GM18520 (cell line): Measurements from ENCODE around the gene SPHKAP.
"Not testable (repeated sequence)": the region's sequence is repeated elsewhere in the genome, so short reads cannot be mapped to it uniquely, and the experiment has no call there.

Experiments used
- ATAC-seq: cut with Tn5 transposase; IDR thresholded peaks from one replicate; pipeline ENCODE4 v1.9.1; 2021; ENCODE audit not compliant: unreplicated experiment

SPHKAP gene

DNA sequence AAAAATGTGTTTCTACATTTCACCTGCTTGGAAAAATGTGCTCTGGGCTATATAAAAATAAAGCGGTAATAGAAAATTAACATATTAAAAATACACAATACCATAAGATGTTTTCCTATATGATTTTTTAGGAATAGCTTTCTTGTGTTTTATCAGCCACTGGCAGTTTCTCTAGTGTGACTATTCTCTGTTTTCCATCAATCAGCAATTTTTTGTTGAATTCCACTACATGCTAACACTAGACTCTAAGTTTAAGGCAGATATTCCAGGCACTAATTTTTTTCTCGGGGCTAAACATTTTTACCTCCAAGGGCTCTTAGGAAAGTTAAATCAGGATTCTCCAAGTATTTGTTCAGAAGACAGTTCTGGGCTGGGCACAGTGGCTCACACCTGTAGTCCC is 140.5 kb downstream of the SPHKAP start:
- ATAC-seq = no peak

DNA sequence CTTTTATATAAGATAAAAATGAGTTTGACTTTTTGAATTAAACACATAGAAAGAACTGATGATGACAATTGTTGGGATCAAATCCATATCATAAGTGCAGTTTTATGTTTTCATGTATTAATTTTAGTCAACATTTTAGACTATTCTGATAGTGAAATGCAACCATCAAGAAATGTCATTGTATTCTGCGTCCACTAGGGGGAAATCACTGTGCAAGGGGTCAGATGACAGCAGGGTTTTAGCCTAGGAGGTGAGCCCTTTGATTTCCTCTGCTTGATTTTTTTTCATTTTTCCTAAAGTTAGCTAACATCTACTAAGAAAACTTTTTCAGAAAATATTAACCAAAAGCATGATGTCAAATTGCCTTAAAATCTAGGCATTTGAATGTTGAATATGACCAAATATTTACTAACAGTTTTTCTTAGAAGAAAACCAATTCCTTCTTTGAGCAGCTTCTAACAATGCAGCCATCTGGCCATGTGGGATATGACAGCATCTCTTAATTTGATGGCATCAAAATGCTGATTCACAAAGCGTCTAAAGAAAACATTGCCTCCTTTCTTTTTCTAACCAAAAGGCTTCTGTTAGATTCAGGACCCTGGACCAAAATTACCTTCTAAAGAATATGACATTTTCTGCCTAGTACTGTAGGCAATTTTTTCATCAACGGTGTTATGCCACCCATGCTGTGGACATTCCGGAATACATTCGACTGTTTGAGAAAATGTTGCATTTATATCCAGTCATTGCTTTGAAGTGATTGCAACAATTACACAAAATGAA is 141.5 kb downstream of the SPHKAP start:
- peak; percentile 83 for ATAC-seq

DNA sequence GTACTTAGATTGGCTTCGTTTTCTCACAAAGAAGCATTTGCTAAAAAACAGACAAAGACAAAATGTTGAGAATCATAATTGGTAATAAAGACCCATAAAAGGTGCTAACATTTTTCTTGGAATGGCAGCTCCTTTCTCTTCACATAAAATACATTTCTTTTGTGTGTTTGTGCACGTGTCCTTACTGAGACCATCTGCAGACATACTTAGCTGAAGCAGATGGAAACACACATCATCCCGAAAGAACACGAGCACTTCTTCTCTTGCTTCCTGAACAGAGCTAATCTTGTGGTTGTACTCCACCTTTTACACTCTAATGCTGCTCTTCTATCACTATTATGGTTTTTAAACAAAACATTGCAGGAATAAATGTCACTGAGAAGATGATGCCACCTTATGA is 142.5 kb downstream of the SPHKAP start:
- no peak for ATAC-seq

DNA sequence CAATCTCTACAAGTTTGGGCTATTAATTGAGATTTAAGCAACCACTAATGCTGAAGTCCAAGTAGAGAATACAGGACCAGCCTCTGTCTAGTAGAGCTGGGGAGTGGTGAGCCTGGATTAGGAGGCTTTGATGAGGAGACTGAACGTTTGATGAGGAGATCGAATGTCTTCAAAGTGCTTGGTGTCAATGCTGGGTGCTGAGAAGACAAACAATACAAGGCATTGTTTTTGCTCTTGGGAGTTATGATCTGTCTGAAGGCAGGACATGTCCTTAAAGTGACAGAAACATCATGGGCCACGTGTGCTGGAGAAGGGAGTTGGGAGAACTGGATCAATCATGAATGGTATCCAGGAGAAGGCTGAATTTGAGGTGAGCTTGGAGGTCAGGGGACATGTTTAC is 143.6 kb downstream of the SPHKAP start:
- no peak for ATAC-seq

DNA sequence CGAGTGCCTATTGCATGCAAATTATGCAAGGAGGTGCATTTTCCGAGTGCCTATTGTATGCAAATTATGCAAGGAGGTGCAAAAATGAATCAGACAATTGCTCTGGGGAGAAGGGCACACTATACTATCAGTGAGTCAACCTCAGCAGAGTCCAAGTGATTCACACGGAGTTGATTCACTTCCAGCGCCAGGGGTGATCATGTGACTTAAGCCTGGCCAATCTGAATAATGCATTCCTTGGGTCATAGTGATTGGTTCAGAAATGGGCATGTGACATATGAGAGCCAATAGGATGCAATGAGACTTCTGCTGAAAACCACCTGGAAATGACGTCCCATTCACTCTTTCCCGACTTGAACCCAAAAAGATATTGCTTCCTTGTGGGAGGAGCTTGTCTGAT is 157.9 kb downstream of the SPHKAP start:
- ATAC-seq = no peak

DNA sequence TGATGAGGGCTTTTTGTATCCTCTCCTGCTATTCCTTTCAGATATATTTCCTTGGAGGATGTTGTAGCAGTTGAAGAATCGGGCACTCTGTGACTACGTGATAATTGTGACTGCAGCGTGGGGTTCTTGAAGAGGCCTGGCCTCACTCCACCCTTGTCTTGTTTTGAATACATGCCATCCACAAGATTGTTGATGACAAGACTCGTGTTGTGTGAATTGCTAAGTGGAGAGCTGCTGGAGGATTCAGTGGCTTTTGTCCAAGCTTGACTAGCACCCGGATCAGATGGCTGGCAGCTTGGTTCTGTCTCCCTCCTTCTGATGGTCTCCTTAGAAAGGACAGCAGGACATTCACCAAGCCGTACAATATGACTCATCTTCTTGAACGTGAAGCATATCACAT is 163.2 kb downstream of the SPHKAP start:
- ATAC-seq = no peak

DNA sequence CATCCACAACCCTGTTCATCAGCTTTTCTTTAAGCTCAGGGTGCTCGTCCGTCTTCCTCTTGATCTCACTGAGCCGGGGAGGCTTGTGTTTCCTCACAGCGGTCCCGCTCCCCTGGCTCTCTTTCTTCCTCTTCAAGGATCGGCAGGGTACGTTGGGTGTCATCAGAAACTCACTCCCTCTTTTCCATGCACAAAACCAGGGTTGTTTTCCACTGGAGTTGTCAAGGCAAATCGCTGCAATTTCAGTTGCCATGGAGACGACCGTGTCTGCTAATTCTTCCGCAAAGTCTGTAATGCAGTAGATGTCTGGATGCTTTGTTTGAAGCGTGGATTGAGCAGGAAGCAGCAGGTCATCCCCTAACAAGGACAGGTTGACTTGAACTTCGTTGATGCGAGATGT is 163.7 kb downstream of the SPHKAP start:
- ATAC-seq = no peak

DNA sequence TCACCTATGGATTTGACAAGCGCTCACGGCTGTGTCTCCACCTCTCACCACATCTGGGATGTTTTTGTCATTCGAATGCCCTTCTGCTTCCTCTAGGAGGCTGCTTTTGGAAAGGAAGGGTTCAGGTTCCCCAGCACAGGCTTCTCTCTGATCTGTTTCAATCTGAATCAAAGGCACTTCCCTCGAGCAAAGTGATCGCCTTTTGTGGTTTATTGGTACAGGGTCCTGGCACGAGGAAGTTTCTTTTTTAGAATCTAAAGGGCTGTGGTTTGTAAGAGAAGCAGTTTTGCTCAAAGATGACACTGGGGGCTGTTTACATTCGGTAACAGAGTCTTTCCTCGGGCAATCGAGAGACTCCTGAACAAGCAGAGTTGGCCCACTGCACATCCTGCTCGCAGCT is 165.1 kb downstream of the SPHKAP start:
- peak; percentile 36 for ATAC-seq

DNA sequence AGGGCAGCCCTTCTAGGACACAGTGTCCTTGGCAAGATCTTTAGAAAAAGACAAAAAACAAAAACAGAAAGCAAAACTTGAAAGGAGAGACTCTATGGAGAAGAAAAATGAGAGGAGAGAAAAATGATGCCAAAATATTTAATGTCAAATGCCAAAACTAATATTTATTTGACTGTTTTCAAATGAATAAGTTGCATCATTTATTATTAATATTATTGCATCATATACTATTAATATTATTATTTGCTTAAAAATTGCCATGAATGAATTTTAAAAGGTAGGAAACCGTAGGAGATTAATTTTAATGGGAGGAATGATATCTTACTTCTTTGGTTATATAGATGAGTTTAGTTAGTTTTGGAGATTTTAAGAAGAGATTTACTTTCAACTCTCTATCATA is 165.7 kb downstream of the SPHKAP start:
- no peak for ATAC-seq

DNA sequence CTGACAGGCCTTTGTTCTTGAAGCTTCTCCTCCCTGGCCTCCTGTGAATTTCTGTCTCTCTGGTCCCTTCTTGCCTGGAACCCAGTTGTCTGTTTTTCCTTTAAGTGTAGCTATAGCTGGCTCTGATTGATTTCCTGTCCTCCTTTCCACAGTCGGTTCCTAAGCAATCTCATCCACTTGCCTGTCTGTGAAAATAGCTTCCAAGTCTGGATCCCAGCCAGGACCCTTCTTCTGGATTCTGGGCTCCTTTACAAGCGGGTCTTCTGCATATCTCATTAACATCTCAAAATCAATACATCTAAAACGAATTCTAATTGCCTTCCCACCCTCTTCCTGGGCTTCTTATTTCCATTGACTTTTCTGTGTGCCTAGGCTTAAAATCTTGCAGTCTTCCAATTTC is 185.1 kb downstream of the SPHKAP start:
- no peak for ATAC-seq

DNA sequence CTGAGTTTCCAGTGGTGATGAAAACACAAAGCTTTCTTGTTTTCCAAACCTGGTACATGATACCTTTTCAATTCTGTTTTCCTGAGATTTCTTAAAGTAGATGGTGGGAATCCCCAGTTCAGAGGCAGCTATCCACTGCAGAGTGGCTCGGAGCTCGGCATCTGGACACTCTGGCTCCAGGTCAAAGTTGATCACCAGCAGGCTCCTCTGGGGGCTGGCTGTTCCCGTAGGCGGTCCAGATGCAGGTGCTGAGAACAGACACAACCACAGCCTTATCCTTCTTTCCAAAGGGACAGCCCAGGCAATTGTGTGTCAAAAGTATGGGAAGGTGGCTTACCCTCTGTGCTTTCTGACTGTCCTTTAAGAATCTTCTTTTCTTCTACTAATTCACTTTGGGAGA is 190.6 kb downstream of the SPHKAP start:
- no peak for ATAC-seq

DNA sequence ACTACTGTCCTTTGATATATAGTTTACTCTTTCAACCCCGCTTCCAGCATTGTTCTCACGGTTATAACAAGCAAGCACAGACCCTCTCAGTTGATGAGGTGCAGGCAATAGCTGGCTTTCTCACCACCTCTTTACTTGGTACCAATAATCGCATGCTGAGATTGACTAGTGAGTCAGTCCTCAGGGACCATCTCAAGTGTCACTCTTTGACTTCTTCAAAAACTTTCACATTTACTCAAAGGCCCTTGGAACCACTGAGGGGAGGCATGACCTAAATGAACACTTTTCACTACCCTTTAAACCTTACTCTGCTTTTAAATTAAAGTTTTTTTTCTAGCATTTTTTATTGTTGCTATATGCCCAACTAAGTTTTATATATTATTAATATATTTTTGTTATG is 208.2 kb downstream of the SPHKAP start:
- peak; percentile 56 for ATAC-seq

DNA sequence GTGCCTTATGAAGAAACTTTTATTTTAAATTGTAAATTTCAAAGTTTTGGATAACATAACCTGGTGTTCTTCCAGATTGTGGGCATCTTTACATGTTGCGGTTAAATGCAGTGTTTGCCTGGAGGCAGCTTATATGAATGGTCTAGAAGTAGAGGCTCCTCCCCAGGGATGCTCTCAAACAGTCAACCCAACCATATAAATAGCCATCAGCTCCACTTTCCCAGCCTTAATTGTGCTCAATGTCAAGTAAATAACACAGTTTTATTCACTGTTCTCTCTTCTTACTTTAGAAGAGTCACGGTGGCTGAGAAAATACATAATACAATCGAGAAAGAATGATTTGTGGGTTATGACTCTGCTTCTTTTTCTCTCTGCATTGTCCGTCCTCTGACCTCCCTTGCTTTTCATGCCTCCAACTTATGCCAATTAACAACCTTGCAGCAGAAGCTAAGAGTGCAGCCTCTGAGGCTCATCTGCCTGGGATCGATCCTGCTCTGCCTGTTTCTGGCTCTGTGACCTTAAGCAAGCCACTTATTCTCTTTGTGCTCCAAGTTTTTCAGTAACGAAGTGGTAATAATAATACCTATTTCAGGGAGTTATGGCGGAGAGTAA is 209.8 kb downstream of the SPHKAP start:
- no peak for ATAC-seq

DNA sequence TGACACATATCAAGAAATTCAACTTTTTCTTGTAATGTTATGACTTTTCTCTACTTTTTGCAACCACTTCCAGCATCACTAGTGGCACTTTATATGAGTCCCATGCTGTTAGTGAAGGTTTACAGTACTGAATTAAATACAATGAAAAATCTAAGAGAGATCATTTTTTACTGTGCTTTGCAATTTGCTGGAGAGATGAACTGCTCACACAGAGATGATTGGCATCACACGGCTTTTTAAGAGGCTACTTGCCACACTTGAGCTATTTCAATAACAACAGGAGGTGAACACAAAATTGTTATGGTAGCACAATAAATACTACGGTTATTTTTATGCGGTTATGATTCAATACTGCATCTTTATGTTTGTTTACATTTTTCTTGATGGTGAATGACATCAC is 221.2 kb downstream of the SPHKAP start:
- no peak for ATAC-seq

DNA sequence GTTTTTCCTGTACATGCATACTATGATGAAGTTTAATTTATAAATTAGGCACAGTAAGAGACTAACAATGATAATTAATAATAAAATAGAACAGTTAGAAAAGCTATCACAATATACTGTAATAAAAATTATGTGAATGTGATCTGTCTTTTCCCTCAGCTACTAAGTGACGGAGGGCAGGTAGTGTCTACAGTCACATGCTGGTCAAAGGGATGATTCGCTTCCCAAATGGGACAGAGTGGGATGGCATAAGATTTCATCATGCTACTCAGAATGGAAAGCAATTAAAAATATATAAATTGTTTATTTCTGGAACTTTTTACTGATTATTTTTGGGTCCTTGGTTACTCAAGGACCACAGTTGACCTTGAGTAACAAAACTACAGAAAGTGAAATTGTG is 238.5 kb downstream of the SPHKAP start:
- no peak for ATAC-seq

DNA sequence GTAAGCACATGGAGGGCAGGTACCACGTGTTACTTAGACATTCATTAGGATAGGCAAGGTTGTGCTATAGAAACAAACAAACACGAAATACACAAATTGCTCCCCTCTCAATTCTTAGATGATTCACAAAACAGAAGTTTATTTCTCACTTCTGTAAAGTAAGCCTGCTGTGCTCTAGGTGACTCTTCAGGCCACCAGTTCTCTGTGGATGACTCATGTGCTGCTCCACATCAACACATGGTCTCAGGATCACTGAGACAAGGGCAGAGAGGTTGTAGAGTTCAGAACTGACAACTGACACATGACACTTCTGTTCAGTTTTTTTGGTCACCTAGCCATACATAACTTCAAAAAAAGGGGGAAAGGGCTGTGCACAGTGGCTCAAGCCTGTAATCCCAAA is 239.5 kb downstream of the SPHKAP start:
- ATAC-seq = peak; percentile 70

DNA sequence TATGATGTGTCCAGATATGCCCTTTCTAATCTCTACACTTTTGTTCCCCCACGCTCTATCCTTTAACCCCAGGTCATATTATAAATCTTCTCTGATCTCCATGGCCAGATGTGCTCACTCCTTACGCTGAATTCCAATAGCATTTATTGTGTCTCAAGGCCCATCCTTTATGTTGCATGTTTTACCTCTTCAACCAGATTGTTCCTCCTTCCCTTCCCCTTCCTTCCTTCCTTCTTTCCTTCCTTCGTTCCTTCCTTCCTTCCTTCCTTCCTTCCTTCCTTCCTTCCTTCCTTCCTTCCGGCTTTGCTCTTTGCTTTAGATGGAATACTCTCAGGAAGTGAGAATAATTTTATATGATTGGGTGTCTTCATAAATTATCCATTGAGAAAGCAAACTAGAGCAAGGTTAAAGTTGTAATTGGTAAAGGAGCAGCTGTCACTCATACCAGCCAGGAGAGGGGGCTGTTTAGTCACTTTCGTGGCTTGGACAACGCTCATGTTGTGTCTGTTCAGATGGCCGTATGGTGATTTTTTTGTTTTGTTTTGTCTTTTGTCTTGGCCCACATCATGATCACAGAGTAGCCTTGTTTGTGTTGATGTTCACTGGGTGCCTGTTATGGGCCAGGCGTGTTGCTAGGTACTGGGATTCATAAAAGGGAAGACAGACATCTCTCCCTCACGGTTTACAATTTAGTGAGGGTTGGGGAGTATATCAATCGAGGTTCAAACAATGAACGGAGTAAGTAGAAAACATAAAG is 242.0 kb downstream of the SPHKAP start:
- ATAC-seq = no peak

DNA sequence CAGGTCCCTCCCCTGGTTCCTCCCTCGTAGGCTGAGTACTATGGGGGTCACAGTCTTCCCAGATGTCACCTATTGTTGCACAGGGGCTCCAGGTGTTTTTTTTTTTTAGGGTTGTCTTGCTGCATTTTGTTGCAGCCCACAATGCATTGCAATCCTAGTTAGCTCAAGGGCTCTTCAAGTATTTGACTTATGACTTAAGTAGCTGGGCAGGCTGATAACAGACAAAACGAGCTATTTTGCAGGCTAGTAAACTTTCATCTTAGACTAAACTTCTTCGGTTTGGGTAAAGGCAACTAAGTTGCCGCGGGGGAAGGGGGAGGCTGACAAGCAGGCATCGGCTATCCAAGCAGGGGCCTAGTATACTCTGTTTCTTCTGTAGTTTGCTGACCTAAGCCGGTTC is 245.2 kb downstream of the SPHKAP start:
- not testable (repeated sequence) for ATAC-seq

DNA sequence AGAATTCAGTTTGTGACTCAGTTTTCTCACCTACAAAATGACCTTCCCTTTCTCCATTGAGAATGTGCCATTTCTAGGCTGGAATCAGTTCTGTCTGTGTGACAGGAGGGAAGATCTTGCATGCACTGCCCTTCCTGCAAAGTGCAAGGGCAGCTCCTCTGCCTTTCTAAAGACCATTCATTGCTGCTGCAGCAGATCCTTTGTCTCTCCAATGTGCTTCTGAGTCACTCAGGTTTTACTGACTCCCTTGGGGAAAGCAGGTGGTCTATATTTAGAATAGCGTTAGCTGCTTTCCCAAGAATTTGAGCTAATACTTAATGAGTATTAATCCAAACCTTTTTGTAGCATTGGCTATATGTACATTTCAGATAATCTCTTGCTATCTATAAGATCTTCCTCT is 247.6 kb downstream of the SPHKAP start:
- ATAC-seq = no peak

DNA sequence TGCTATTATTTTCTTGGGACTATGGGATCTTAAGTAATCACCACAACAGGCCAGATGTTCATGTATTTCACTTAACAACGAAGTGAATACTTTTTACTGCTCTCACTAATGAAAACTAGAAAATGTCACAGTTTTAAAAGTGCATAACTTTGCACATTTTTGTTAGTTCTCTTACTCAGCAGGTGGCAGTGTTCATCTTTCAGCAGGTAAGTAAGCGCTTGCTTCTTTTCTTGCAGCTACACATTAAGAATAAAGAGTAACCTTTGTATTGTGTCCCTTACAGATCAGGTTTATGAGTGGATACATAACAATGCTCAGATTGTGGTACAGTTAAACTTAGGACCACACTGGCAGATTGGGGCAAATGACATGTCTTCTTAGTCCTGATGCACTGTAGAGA is 249.1 kb downstream of the SPHKAP start:
- no peak for ATAC-seq

DNA sequence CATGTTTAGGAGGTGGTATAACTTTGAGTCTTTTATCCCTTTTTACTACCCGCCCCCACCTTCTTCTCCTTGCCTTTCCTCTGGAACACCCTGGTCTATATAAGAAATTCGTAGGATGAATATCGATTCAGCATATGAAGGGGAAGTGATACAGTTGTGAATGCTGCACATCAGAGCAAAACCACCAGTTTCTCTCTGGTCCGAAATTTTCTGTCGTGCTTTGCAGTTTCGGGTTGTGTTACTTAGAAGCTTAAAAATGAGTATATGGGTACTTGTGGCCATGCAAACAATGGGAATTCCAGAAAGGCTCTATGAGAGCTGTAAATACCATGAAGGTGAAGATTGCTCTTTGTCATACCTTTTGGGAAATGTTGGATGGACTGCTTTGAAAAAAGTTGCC is 249.5 kb downstream of the SPHKAP start:
- no peak for ATAC-seq
